SK-N-MC (cell line): Measurements from ENCODE around the gene PPP6R2.

Experiments
- EZH2 ChIP-seq: fragments of 200-600 bp; sonication (generic); IDR thresholded peaks from one replicate; pipeline ENCODE4 v1.6.1; 2017; ENCODE audit warnings: antibody characterized with exemption
- POLR2AphosphoS5 ChIP-seq: IDR thresholded peaks from 2 replicates; pipeline ENCODE4 v1.6.1; 2012; ENCODE audit warnings: mild to moderate bottlenecking, low read depth, low read length, borderline replicate concordance

DNA sequence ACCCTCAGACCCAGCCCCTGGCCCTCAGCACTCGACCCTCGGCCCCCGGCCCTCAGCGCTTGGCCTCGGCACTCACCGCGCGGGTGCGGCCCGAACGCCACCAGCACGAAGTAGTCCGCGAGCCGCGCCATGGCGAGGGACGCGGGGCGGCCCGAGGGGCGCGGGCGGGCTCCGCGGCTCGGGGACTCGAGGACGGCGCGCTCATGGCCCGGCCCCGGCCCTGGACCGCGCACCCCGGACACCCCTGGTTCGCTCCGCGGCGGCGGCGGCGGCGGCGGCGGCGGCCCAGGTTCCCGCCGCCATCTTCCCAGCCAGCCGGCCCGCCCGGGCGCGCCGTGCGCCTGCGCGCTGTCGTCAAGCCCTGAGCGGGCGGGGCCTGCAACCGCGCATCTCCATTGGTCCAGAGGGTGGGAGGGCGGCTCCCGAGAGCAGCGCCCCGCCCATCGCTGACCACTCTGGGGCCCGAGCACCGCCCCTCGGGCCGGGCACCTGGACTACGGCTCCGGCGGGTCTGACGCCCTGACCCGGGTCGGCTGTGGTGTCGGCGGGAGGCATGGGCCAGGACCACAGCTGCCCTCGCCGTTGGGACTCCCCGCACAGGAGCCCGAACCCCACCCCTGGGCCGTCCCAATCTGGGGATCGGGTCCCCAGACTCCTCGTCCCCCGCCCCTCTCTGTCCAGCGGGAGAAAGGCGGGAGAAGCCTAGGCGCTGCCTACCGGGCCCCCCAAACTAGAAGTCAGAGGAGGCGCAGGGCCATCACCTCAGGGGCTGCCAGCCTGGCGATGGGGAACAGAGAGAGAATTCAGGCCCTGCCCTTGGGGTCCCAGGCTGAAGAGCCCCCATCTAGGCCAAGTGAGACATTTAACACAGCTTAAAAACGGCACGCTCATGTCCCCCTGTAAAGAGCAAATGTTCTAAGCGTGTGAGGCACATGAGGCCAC lies 131.9 kb downstream of the PPP6R2 start, which contains the start of gene SBF1:
- TF ChIP-seq EZH2: no peak
- TF ChIP-seq POLR2AphosphoS5: peak; percentile 42; the same call in 1 of the 2 replicates
